GM21423 (cell line): Measurements from ENCODE around the gene STAG1.
"Not testable (repeated sequence)": the region's sequence is repeated elsewhere in the genome, so short reads cannot be mapped to it uniquely, and the experiment has no call there.

ENCODE experiments used
- ATAC-seq: cut with Tn5 transposase; IDR thresholded peaks from one replicate; pipeline ENCODE4 v1.9.1; 2021; ENCODE audit warnings: mild to moderate bottlenecking, moderate library complexity; ENCODE audit not compliant: unreplicated experiment

Gene STAG1

GRCh38 chr3:136343873-136344555, 408.2 kb downstream of the STAG1 start:
- ATAC-seq, result no peak

GRCh38 chr3:136343446-136343845, 408.7 kb downstream of the STAG1 start:
- no peak for ATAC-seq

- no peak for ATAC-seq
These were observed 415.7 kb downstream of the STAG1 start for GRCh38 chr3:136336329-136337100.

GRCh38 chr3:136334726-136335125, 417.5 kb downstream of the STAG1 start:
- not testable (repeated sequence) for ATAC-seq

- ATAC-seq, result no peak
These were observed 418.0 kb downstream of the STAG1 start for GRCh38 chr3:136334209-136334608.

GRCh38 chr3:136332776-136333175, 419.4 kb downstream of the STAG1 start:
- ATAC-seq, result no peak

GRCh38 chr3:136332302-136332701, 419.9 kb downstream of the STAG1 start:
- no peak for ATAC-seq

GRCh38 chr3:136330900-136331299, 421.3 kb downstream of the STAG1 start:
- no peak for ATAC-seq

GRCh38 chr3:136329593-136329992, 422.6 kb downstream of the STAG1 start:
- no peak for ATAC-seq

GRCh38 chr3:136327671-136328070, 424.5 kb downstream of the STAG1 start:
- no peak for ATAC-seq

- ATAC-seq, result no peak
These were observed 425.9 kb downstream of the STAG1 start for GRCh38 chr3:136326316-136326715.

- no peak for ATAC-seq
These were observed 440.2 kb downstream of the STAG1 start for GRCh38 chr3:136311968-136312367.

- no peak for ATAC-seq
These were observed 440.9 kb downstream of the STAG1 start for GRCh38 chr3:136311261-136311660.

GRCh38 chr3:136305879-136306278, 446.3 kb downstream of the STAG1 start:
- no peak for ATAC-seq

- ATAC-seq, result no peak
These were observed 451.7 kb downstream of the STAG1 start for GRCh38 chr3:136300444-136300843.

GRCh38 chr3:136297826-136298225, 454.4 kb downstream of the STAG1 start:
- ATAC-seq, result no peak

- no peak for ATAC-seq
These were observed 455.2 kb downstream of the STAG1 start for GRCh38 chr3:136296960-136297359.

GRCh38 chr3:136294176-136294575, 458.0 kb downstream of the STAG1 start:
- ATAC-seq, result no peak

GRCh38 chr3:136293279-136293678, 458.9 kb downstream of the STAG1 start:
- ATAC-seq, result no peak

GRCh38 chr3:136292500-136292899, 459.7 kb downstream of the STAG1 start:
- ATAC-seq, result no peak

- no peak for ATAC-seq
These were observed 460.9 kb downstream of the STAG1 start for GRCh38 chr3:136291302-136291701.
